ENCODE data around the gene PBXIP1. TPM values are rescaled to one million over a fixed set of nuclear protein-coding genes. Genes with fewer than 3 reads are reported as not detected.

PBXIP1 gene
- total RNA-seq, 1 donor from 2014 or later, result 92.6 TPM

DNA sequence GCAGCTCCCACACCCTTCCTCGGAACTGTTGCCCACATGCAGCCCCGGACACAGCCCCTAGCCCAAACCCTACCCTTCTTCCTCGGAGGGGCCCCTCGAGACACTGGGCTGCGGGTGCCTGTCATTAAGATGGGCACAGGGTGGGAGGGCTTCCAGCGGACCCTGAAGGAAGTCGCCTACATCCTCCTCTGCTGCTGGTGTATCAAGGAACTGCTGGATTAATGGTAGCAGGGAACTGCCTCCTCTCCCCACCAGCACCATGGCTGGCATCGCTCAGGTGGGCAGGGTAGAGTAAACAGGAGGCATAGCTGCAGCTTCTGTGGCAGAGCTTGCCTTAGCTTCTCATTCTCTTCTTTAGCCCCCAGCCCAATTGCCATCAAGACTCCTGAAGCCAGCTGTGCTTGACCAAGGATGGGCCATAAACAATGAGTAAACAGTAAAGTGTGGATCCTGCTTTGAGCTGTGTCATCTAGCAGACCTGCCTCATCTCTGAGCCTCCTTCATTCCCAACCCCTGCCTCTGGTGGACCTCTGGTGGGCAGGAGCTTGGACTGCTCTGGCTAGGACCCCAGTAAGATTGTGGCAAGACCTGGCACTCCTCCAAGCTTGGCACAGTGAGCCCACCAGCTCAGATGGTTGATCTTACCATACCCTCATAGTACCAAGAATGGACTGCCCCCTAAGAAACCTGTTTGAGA is 37.8 kb upstream of the PBXIP1 start, which contains the start of gene LENEP:
Gene LENEP (plus strand): TSS at position 15 of the 697 bp plus-strand sequence. CDS start 22 bp downstream, at position 37.
- no peak within 1 kb of the TSS for H3K4me3 Mint-ChIP-seq (ENCODE audit: unreplicated experiment)

DNA sequence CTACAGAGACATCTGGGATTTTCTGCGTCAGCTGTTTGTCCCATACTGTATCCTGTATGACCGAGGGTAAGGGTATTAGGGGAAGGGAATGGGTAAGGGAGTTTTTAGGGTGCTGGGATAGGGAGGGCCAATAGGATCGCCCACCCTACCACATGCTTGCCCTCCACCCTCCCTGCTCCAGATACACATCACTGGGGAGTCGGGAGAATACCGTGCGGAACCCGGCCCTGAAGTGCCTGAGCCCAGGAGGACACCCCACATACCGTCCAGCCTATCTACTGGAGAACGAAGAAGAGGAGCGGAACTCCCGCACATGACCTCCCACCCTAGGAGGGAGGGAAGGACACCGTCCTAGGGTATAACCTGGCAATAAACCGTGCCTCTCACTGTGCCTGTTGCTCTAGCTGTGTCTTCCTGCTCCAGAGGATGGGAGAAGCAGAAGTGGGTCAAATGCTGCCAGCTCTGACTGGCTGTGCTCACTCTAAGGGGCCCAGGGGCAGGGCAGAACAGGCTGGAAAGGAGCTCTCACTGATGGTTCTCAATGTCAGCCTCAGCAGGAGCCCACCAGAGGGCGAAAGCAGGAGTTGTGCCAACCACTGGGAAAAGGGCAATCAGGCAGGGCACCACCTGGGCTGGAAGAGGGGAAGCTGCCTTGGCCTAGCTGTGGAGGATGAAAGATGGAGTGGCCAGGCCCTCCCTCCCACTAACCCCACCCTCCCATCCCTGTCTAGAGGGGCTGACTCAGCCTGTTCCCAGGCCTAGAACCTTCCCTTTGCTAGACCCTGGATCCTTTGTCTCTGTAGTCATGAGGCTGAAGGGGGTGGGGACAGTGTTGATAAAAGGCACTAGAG is 37.0 kb upstream of the PBXIP1 start:
- Mint-ChIP-seq H3K27me3 (ENCODE audit: unreplicated experiment) (no peaks in the 10 kb centered on the region), H3K4me1 (ENCODE audit: unreplicated experiment) (peaks cover 8% of the 10 kb centered on the region), H3K4me3 (ENCODE audit: unreplicated experiment) (no peak overlapping the region), H3K9me3 (ENCODE audit: unreplicated experiment) (no peaks in the 10 kb centered on the region), H3K36me3 (ENCODE audit: unreplicated experiment) (peaks cover 4% of the 10 kb centered on the region), H3K27ac (ENCODE audit: unreplicated experiment) (peak overlapping the region; percentile 50)
- TF ChIP-seq, protein P1, sequence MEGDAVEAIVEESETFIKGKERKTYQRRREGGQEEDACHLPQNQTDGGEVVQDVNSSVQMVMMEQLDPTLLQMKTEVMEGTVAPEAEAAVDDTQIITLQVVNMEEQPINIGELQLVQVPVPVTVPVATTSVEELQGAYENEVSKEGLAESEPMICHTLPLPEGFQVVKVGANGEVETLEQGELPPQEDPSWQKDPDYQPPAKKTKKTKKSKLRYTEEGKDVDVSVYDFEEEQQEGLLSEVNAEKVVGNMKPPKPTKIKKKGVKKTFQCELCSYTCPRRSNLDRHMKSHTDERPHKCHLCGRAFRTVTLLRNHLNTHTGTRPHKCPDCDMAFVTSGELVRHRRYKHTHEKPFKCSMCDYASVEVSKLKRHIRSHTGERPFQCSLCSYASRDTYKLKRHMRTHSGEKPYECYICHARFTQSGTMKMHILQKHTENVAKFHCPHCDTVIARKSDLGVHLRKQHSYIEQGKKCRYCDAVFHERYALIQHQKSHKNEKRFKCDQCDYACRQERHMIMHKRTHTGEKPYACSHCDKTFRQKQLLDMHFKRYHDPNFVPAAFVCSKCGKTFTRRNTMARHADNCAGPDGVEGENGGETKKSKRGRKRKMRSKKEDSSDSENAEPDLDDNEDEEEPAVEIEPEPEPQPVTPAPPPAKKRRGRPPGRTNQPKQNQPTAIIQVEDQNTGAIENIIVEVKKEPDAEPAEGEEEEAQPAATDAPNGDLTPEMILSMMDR (IDR thresholded peaks at IDR 0.05), result peak; percentile 30
- DNase-seq (ENCODE audit: extremely low spot score, unreplicated experiment), result no peak

More for the DNA sequence above, 37.8 kb upstream of the PBXIP1 start, which contains the start of gene LENEP:
- peaks cover 2% of the 10 kb centered on the region for H3K36me3 Mint-ChIP-seq (ENCODE audit: unreplicated experiment)
- TF ChIP-seq, protein P1 (IDR thresholded peaks at IDR 0.05), result no peak
- peak within 1 kb of the TSS; percentile 50 for H3K27ac Mint-ChIP-seq (ENCODE audit: unreplicated experiment)
- no peaks in the 10 kb centered on the region for H3K9me3 Mint-ChIP-seq (ENCODE audit: unreplicated experiment)
- no peak for DNase-seq (ENCODE audit: extremely low spot score, unreplicated experiment)
- peaks cover 9% of the 10 kb centered on the region for H3K4me1 Mint-ChIP-seq (ENCODE audit: unreplicated experiment)
- no peaks in the 10 kb centered on the region for H3K27me3 Mint-ChIP-seq (ENCODE audit: unreplicated experiment)

DNA sequence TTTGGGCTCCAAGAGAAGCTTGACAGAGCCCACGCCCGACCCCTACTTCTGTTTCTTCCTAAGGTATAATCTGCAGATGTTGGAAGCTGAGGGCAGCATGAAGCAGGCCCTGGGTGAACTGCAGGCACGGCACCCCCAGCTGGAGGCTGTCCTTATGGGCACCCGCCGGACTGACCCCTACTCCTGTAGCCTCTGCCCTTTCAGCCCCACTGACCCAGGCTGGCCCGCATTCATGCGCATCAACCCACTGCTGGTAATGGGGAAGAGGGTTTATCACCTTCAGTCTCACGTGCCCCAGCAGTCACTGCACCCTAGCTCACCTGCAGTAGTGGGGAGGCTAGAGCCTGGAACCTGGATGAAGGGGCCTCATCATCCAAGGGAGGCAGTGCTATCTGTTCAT is 34.4 kb upstream of the PBXIP1 start:
- Mint-ChIP-seq H3K27ac (ENCODE audit: unreplicated experiment) (no peak overlapping the region), H3K4me3 (ENCODE audit: unreplicated experiment) (no peak overlapping the region), H3K27me3 (ENCODE audit: unreplicated experiment) (no peaks in the 10 kb centered on the region), H3K36me3 (ENCODE audit: unreplicated experiment) (peaks cover 4% of the 10 kb centered on the region), H3K4me1 (ENCODE audit: unreplicated experiment) (peaks cover 5% of the 10 kb centered on the region), H3K9me3 (ENCODE audit: unreplicated experiment) (no peaks in the 10 kb centered on the region)
- TF ChIP-seq, protein P1 (IDR thresholded peaks at IDR 0.05), result no peak
- no peak for DNase-seq (ENCODE audit: extremely low spot score, unreplicated experiment)

DNA sequence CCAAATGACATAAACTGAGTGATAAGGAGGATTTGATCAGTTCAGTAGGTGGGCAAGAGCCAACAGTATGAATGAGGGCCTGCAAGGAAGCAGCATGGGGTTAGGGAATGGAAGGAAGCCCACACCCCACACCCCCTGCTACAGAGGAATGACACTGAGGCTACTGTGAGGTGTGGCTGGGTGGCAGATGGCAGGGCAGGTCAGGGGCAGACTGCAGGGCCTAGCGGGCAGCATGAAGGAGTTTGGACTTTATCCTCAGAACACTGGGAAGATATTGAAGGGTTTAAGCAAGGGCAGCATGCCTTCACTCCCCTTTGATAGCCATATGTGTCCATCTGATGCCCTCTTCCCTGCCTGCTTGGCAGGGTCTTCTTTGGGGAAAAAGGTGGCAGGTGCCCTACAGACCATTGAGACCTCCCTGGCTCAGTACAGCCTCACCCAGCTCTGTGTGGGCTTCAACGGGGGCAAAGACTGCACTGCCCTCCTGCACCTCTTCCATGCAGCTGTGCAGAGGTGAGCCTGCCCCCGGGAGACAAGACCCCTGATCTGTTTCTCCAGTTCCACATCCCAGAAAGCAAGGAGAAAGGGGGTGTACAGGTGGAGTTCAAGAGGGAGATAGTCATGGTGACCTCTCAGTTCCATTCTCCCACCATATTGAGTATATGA is 33.4 kb upstream of the PBXIP1 start:
- no peaks in the 10 kb centered on the region for H3K9me3 Mint-ChIP-seq (ENCODE audit: unreplicated experiment)
- H3K27me3 Mint-ChIP-seq (ENCODE audit: unreplicated experiment), result no peaks in the 10 kb centered on the region
- H3K4me1 Mint-ChIP-seq (ENCODE audit: unreplicated experiment), result peaks cover 5% of the 10 kb centered on the region
- DNase-seq (ENCODE audit: extremely low spot score, unreplicated experiment), result no peak
- no peak overlapping the region for H3K27ac Mint-ChIP-seq (ENCODE audit: unreplicated experiment)
- no peak overlapping the region for H3K4me3 Mint-ChIP-seq (ENCODE audit: unreplicated experiment)
- TF ChIP-seq, protein P1 (IDR thresholded peaks at IDR 0.05), result no peak
- peaks cover 4% of the 10 kb centered on the region for H3K36me3 Mint-ChIP-seq (ENCODE audit: unreplicated experiment)
